Gastrocnemius medialis (tissue), 4 donors: Measurements from ENCODE around the gene OGT.

Experiments
- POLR2A ChIP-seq, 2 donors: fragments of 450-650 bp; IDR thresholded peaks; one replicate each; pipeline ENCODE4 v1.6.1; 2017; ENCODE audit warnings: antibody characterized with exemption in 2 of 2, mild to moderate bottlenecking in 2 of 2, moderate library complexity in 2 of 2
- TF ChIP-seq, protein P1 (sequence below), 5 experiments: fragments of 450-650 bp in 3 of 5; fragments of 200-600 bp in 2 of 5; sonication (generic) in 2 of 5; IDR thresholded peaks in 4 of 5; conservative IDR thresholded peaks in 1 of 5; 1 replicate in 4 of 5; 2 replicates in 1 of 5; pipeline ENCODE4 v1.5.1; 2016 to 2019; ENCODE audit warnings: antibody characterized with exemption in 5 of 5, mild to moderate bottlenecking in 3 of 5, moderate library complexity in 3 of 5

DNA sequence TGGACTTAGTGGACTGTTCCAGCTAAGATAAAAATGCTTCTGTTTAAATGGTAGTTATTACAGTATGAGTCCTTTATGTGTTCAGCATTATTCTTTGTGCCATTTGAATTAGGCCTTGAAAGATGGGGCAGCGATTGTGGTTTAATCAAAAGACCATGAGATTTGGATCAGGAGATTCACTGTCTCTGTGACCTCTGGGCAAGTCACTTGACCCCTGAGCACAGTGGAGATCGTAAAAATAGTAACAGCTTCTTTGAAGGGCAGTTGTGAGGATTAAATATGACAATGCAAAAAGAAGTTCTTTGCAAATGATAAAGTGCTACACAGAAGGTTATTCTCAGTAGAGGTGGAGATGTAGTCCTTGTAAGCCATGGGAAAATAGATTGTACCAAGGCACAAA lies 74.6 kb downstream of the OGT start:
- TF ChIP-seq POLR2A (IDR thresholded peaks at IDR 0.05): no peak
- TF ChIP-seq, protein P1, sequence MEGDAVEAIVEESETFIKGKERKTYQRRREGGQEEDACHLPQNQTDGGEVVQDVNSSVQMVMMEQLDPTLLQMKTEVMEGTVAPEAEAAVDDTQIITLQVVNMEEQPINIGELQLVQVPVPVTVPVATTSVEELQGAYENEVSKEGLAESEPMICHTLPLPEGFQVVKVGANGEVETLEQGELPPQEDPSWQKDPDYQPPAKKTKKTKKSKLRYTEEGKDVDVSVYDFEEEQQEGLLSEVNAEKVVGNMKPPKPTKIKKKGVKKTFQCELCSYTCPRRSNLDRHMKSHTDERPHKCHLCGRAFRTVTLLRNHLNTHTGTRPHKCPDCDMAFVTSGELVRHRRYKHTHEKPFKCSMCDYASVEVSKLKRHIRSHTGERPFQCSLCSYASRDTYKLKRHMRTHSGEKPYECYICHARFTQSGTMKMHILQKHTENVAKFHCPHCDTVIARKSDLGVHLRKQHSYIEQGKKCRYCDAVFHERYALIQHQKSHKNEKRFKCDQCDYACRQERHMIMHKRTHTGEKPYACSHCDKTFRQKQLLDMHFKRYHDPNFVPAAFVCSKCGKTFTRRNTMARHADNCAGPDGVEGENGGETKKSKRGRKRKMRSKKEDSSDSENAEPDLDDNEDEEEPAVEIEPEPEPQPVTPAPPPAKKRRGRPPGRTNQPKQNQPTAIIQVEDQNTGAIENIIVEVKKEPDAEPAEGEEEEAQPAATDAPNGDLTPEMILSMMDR (IDR thresholded peaks at IDR 0.05 in 4 of 5, conservative IDR thresholded peaks at IDR 0.05 in 1 of 5): no peak
